Measurements from ENCODE around the gene TLR5. TPM values are rescaled to one million over a fixed set of nuclear protein-coding genes. Genes with fewer than 3 reads are reported as not detected.

TLR5 gene
- 0.05 to 0.58 TPM (median 0.24 TPM) in 5 replicates for total RNA-seq (2022; extraction: Qiagen RNA extraction; ENCODE audit: low read depth)

GRCh38 chr1:223142795-223143536 is at the start of gene TLR5:
TLR5 (minus strand) TSS chr1:223143248; CDS start chr1:223113031, 30,217 bp downstream.

Other genes starting within 250 kb of the TLR5 start
- gene SUSD4, start 220.9 kb upstream of the TLR5 start, total RNA-seq (2022; extraction: Qiagen RNA extraction; ENCODE audit: low read depth) = 0.62 to 1.1 TPM (median 0.73 TPM) in 5 replicates

All from A549 treated with GW870086 at 1 μM for 4 hours (cell line).